Measurements from ENCODE around the gene AHNAK. TPM values are rescaled to one million over a fixed set of nuclear protein-coding genes. Genes with fewer than 3 reads are reported as not detected.

The AHNAK gene
- total RNA-seq, 1 donor from 2014 or later = 809 TPM

DNA sequence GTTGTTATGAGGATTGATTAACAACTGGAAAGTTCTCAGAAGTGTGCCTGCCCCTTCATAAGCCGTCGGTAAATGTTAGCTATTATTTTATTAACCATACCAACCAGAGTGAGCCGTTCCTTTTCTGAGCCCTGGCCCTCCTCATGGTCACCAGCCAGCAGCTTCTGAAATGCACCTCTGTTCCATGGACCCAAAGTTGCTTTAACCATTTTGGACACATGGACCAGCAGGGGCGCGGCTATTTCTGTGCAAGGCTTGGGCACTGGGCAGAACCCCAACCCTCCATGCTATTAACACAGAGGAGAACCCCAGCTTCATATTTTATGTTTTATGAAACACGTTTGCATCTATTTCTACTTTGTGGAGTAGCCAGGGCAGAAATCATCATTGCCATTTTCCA, 146.3 kb downstream of the AHNAK start:
- no peak for TF ChIP-seq CTCF (IDR thresholded peaks at IDR 0.05)

DNA sequence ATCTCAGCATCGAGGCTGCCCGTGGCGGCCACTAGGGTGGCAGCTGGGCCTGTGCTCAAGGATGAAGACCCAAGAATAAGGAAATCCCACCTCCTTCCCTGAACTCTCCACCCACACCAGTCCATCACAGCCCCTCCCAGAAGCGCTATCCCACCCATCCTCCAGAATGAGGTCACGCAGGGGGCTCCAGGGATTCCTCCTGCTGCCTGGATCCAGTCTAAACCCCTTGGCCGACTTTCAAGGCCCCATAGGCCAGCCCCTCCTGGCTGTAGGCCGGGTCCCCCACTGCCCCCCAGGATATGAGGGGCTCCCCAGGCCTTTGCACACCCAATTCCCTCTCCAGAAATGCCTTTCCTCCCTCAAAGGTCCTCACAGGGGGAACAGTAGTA, 146.7 kb downstream of the AHNAK start:
- Histone ChIP-seq H3K9me3 (no peaks in the 10 kb centered on the region), H3K27ac (peak overlapping the region; percentile 67), H3K4me3 (no peak overlapping the region), H3K36me3 (no peaks in the 10 kb centered on the region), H3K27me3 (ENCODE audit: low read depth) (no peaks in the 10 kb centered on the region), H3K4me1 (peaks cover 59% of the 10 kb centered on the region)
- no peak for TF ChIP-seq CTCF (IDR thresholded peaks at IDR 0.05)
- ATAC-seq (no peak), DNase-seq (no peak)
- intact Hi-C loops (cut with DNase I) = no loop called here

More for the DNA sequence above, 146.3 kb downstream of the AHNAK start:
- no peak for ATAC-seq
- no peak overlapping the region for H3K4me3 ChIP-seq
- peak overlapping the region; percentile 67 for H3K27ac ChIP-seq
- intact Hi-C loops (cut with DNase I) = no loop called here
- H3K36me3 ChIP-seq = no peaks in the 10 kb centered on the region
- H3K9me3 ChIP-seq = no peaks in the 10 kb centered on the region
- DNase-seq = no peak
- H3K4me1 ChIP-seq = peaks cover 56% of the 10 kb centered on the region
- H3K27me3 ChIP-seq (ENCODE audit: low read depth) = no peaks in the 10 kb centered on the region

- no peak for TF ChIP-seq CTCF (IDR thresholded peaks at IDR 0.05)
- Histone ChIP-seq H3K36me3 (no peaks in the 10 kb centered on the region), H3K4me1 (peaks cover 59% of the 10 kb centered on the region), H3K27ac (peak overlapping the region; percentile 67), H3K27me3 (ENCODE audit: low read depth) (no peaks in the 10 kb centered on the region), H3K9me3 (no peaks in the 10 kb centered on the region), H3K4me3 (no peak overlapping the region)
- ATAC-seq (no peak), DNase-seq (no peak)
- intact Hi-C loops (cut with DNase I) = no loop called here
Observed at GRCh38 chr11:62399172-62399877, 147.3 kb downstream of the AHNAK start.

DNA sequence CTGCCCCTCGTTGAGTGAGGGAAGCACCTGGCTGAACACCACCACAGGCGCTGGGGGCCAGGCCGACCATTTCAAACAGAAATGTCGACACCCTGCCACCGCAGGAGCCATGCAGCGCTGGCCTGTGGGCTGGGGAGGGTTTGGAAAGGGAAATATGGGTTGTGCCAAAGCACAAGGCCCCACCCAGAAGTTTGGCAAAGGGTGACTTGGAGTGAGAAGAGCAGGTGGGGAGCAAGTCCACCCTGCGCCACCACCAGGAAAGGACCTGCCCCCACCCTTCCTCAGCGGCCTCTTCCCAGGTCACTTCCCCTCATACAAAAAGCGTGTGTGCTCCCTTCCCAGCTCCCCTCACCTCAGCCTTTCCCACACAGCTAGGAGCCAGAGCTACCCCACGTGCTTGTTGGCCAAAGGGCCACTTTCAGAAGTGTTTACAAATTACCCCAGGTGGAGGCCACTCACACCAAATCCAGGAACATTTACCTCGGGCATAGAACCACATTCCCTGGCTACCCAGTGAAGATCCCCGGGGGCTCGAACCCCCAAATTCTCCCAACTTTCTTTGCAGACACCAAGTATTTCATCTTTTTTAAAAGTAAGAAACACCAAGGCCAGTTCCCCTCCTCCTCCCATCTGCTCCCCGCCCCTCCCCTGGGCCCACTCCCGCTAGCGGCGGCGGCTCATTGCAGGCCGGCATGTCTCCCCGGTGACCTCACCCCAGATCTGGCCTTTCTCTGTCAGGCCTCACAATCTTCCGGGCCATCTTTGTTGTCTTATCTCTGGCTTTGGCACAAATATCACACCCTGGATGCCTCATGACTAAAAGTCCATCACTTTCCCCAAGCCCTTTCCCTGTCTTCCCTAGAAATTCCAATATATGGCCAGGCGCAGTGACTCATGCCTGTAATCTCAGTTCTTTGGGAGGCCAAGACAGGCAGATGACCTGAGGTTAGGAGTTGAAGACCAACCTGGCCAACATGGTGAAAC, 148.3 kb downstream of the AHNAK start:
- ATAC-seq (no peak), DNase-seq (no peak)
- intact Hi-C loops (cut with DNase I) = no loop called here
- Histone ChIP-seq H3K4me1 (peaks cover 59% of the 10 kb centered on the region), H3K36me3 (no peaks in the 10 kb centered on the region), H3K27ac (peak overlapping the region; percentile 67), H3K27me3 (ENCODE audit: low read depth) (no peaks in the 10 kb centered on the region), H3K4me3 (no peak overlapping the region), H3K9me3 (no peaks in the 10 kb centered on the region)
- TF ChIP-seq CTCF (IDR thresholded peaks at IDR 0.05) = no peak

DNA sequence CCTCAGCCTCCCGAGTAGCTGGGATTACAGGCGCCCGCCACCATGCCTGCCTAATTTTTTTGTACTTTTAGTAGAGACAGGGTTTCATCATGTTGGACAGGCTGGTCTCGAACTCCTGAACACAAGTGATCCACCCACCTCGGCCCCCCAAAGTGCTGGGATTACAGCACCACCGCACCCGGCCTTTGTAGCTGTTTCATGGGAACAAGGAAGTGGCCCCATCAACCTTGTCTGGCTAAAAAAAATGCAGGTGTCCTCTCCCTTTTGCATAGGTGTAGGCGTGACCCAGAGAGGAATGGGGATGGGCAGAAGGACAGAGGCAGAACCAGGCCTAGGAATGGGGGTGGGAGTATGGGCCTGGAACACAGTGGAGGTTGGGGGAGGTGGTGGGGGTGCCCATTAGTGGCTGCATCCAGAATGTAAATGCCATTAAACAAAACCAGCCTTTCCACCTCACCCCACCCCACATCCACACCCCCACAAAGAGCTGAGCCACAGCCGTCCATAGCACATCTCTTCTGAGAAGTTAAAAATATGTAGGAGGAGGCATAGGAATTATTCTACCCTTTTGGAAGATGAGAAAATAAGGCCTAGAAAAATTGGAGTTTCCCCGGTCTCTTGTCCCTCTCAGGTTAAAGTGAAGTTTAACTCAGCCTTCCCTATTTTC, 150.6 kb downstream of the AHNAK start:
- peaks cover 13% of the 10 kb centered on the region for H3K36me3 ChIP-seq
- intact Hi-C loops (cut with DNase I) = no loop called here
- ATAC-seq (no peak), DNase-seq (no peak)
- H3K9me3 ChIP-seq = no peaks in the 10 kb centered on the region
- TF ChIP-seq CTCF (IDR thresholded peaks at IDR 0.05) = no peak
- H3K27me3 ChIP-seq (ENCODE audit: low read depth) = no peaks in the 10 kb centered on the region
- peaks cover 39% of the 10 kb centered on the region for H3K4me1 ChIP-seq
- H3K4me3 ChIP-seq = no peak overlapping the region
- H3K27ac ChIP-seq = peak overlapping the region; percentile 4

Data from lower lobe of right lung (tissue), 2 donors.